ENCODE results near the gene FAM53A. TPM values are rescaled to one million over a fixed set of nuclear protein-coding genes. Genes with fewer than 3 reads are reported as not detected.

Gene FAM53A
- total and polyA plus RNA-seq, 2 of the 13 experiments (the other 11 are each of a cell fraction or from before 2014, with no cell fraction given): 0.48 to 1.1 TPM

GRCh38 chr4:1629699-1630083, 54.4 kb downstream of the FAM53A start:
- H3K27ac ChIP-seq (ENCODE audit: extremely low read length, insufficient read depth, low read length): no peak overlapping the region
- peak; percentile 20 for ATAC-seq
- intact Hi-C loops (cut with micrococcal nuclease; ENCODE audit: unreplicated experiment) (no loop called here), in situ Hi-C loops (cut with HindIII; ENCODE audit: extremely low pct_ligation_motif_present, low pct_unique_long_range_greater_than_20kb) (loop anchor here (5.0 kb wide), 1 partner anchor 277 kb away; no protein-coding TSS in a partner anchor)
- H3K79me2 ChIP-seq (ENCODE audit: insufficient read depth, low read length): no peaks in the 10 kb centered on the region
- BruUV-seq (replicated peaks): no TSS peak
- H4K20me1 ChIP-seq (ENCODE audit: insufficient read depth, low read length): no peaks in the 10 kb centered on the region
- H3K4me1 ChIP-seq (ENCODE audit: insufficient read depth, low read length): peaks cover 24% of the 10 kb centered on the region
- DNase-seq (ENCODE audit: low spot score): no peak
- no peak overlapping the region for H3K4me2 ChIP-seq (ENCODE audit: low read depth, low read length)
- H3K9me3 ChIP-seq (ENCODE audit: low read length): no peaks in the 10 kb centered on the region
- H3K36me3 ChIP-seq (replicated peaks in 1 of 2; ENCODE audit: control insufficient read depth in 1 of 2, insufficient read depth in 2 of 2, low read length in 2 of 2): no peaks in the 10 kb centered on the region
- POLR2A ChIA-PET: no interaction called here
- TF ChIP-seq ZNF530 (CRISPR knock-in tag; IDR thresholded peaks at IDR 0.05; ENCODE audit: low read depth) (no peak), CREM (IDR thresholded peaks at IDR 0.05) (no peak), CREM (CRISPR knock-in tag; IDR thresholded peaks at IDR 0.05) (no peak), STAT6 (CRISPR knock-in tag; IDR thresholded peaks at IDR 0.05; ENCODE audit: borderline replicate concordance) (no peak), FLYWCH1 (CRISPR knock-in tag; IDR thresholded peaks at IDR 0.05) (no peak), ZKSCAN8 (CRISPR knock-in tag; IDR thresholded peaks at IDR 0.05; ENCODE audit: borderline replicate concordance) (no peak), NONO (IDR thresholded peaks at IDR 0.05) (no peak), NONO (CRISPR knock-in tag; conservative IDR thresholded peaks at IDR 0.05) (no peak), ATF1 (CRISPR knock-in tag; IDR thresholded peaks at IDR 0.05) (no peak), NFE2L2 (IDR thresholded peaks at IDR 0.05; ENCODE audit: low read length) (no peak), ZC3H4 (CRISPR knock-in tag; IDR thresholded peaks at IDR 0.05; ENCODE audit: borderline replicate concordance) (no peak), ZFYVE20 (CRISPR knock-in tag; IDR thresholded peaks at IDR 0.05; ENCODE audit: borderline replicate concordance, low read depth) (no peak), SMYD3 (CRISPR knock-in tag; IDR thresholded peaks at IDR 0.05) (no peak), NBN (conservative IDR thresholded peaks at IDR 0.05) (no peak), POGZ (CRISPR knock-in tag; IDR thresholded peaks at IDR 0.05) (no peak)
- FAIRE-seq: no peak
- CTCF ChIA-PET (ENCODE audit: low intra/inter-chr PET ratio, low total read pairs): interaction anchor here (1.1 kb wide), 1 partner anchor 278 kb away, joined by 3 read pairs; no protein-coding TSS in a partner anchor
- H2AFZ ChIP-seq (ENCODE audit: low read length): no peak overlapping the region
- no peak overlapping the region for H3K4me3 ChIP-seq (replicated peaks in 1 of 3; ENCODE audit: insufficient read depth in 1 of 3, low read depth in 2 of 3, low read length in 3 of 3)
- H3K27me3 ChIP-seq (ENCODE audit: control insufficient read depth in 1 of 2, insufficient read depth in 2 of 2, low read length in 2 of 2): peaks cover 0 to 33% of the 10 kb centered on the region in 2 experiments; a peak in 3 of 5 replicates
- H3K9ac ChIP-seq (ENCODE audit: insufficient read depth, low read depth, low read length): 0 out of 2 replicates have a peak overlapping the region, but pooled peaks have one; percentile 4
- WGBS (ENCODE audit: low lambda C conversion rate): 38% methylated on average over 4 of the region's 10 CpGs

Data from HepG2 (cell line).